Midbrain (tissue), 1 donor: Measurements from ENCODE around the gene TMEM176B.
"Not testable (repeated sequence)": the region's sequence is repeated elsewhere in the genome, so short reads cannot be mapped to it uniquely, and the experiment has no call there.

Experiments used
- DNase-seq: peaks from one replicate; lab custom pipeline; 2025; lab: John Stamatoyannopoulos, UW

Gene TMEM176B

DNA sequence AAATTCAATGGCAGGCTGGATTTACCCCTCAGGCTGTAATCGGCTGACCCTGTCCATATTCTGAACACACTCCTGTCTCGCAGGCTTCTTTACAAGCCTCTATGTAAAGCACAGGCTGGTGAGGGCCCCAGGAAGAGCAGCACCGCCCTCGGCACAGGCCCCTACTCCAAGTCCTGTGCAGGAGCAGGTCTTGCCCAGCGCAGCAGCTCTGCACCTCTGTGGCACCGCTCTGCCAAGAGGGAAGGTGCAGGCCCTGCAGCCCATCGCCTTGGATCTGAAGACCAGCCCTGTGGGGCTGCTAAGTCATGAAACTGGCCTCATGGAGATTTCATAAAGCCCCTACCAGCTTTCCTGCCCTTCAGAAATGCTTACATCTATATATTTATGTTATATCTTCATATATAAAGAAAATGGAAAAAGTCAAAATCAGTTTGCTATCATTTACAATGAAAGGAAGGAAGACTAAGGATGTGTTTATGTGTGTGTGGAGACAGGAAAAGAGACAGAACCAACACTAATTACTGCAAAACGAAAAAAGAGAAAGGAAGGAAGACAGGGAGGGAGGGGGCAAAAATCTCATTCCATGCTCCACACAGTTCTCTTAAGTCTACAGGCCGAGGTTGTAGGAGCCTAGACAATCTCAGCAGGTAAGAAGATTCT, 9.6 kb downstream of the TMEM176B start:
- no peak for DNase-seq

GRCh38 chr7:150788474-150789269, 11.5 kb downstream of the TMEM176B start:
- DNase-seq, result no peak

DNA sequence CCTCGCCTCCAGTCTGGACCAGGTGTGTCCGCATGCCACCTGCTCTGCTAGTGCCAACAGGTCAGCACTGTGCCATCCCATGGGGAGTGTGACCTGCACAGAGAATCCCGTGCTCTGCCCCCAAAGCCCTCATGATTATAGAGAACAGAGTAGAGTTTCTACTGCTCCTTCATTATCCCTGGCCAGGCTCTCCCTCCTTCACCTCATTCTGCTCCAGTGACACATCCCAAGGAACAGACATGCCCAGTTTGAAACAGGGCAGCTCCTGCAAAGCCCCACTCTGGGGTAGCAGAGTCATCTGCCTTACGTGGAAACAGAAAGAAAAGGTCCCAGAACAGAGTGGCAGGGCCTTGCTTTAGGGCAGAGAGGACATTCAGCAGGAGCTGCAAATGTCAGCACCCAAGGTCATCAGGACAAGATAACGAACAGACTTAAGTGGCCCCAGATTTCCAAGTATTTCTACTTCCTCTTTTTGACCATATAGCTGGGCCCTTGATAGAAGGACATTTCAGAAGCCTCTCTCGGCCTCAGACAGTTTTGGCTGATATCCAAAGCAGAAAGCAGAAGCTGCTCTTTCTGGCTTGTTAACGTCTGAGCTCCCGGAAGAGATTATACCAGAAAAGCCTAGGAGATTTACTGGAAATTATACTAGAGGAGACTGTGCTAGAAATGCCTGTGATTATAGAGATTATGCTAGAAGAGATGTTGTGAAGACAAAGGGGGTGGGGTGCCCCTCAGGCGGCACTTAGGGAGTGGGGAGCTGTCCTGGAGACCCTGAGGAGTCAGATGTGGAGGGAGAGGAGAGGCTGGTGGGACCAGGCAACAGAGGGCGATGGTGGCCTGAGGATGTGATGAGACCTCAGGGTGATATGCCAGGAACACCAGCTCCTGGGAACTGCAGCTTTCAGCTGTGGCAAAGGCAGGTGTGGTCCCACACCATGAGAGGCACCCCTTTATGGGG, 12.6 kb downstream of the TMEM176B start:
- DNase-seq, result peak; percentile 45

GRCh38 chr7:150784954-150785353, 15.2 kb downstream of the TMEM176B start:
- DNase-seq, result no peak

- no peak for DNase-seq
Observed at GRCh38 chr7:150784120-150784736, 15.9 kb downstream of the TMEM176B start.

DNA sequence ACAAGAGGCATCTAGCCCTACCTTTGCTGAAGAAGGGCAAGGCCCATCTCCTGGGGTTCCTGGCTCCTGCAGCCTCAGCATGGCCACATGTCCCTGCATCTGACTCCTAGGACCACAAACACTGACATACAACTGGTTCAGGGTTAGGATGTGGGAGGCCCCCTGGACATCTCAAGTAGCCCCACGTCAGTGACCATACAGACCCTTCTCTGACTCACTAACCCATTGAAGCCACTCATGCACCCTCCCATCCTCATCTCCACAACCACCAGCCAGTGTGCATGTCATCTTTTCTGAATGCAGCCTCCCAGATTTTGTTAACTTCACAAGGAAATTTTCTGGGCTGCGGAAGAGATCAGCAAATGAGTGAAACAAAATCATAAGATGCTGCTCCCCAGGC, 18.2 kb downstream of the TMEM176B start:
- no peak for DNase-seq

DNA sequence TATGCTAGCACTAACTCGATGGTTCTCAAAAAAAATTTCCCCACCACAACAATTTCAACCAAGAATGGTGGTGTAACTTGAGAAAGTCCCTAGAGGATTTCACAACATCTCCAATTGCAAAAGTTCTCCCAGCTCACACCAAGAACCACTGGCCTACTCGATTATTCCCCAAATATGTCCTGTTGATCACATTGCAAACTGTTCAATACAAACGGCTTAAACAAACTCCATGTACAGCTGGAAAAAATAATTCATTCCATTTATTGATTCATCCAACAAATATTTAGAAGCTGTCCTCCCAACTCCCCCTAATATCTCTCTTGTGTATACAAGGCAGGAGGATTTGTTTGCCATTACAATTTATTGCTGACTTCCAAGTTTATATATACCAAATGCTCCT, 19.1 kb downstream of the TMEM176B start:
- DNase-seq, result no peak

GRCh38 chr7:150780292-150780691, 19.9 kb downstream of the TMEM176B start:
- DNase-seq, result no peak

DNA sequence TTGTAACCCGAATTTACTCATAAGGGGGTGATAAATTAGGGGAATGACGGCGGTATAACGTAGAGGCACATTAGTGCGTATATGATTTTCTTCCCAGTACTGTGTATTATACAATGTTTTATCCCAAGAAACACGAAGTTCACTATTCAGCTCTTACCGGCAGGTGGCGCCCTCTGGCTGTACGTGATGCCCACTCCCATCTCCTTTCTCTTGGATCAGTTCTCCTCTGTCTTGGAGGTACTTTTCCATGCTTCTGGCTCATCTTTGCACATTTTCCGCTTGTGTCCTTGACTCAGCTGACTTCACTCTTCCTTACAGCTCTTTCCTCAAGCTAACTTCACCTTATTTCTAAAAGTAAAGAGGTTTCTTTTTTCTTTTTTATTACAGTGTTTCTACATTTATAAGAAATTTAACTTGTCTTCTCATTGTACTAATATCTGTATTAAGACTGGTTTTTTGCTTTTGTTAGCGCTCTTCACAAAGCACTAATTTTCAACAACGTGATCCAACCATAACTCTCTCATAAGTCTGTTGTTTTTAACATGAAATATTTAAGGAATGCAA, 21.3 kb downstream of the TMEM176B start:
- peak; percentile 76 for DNase-seq

DNA sequence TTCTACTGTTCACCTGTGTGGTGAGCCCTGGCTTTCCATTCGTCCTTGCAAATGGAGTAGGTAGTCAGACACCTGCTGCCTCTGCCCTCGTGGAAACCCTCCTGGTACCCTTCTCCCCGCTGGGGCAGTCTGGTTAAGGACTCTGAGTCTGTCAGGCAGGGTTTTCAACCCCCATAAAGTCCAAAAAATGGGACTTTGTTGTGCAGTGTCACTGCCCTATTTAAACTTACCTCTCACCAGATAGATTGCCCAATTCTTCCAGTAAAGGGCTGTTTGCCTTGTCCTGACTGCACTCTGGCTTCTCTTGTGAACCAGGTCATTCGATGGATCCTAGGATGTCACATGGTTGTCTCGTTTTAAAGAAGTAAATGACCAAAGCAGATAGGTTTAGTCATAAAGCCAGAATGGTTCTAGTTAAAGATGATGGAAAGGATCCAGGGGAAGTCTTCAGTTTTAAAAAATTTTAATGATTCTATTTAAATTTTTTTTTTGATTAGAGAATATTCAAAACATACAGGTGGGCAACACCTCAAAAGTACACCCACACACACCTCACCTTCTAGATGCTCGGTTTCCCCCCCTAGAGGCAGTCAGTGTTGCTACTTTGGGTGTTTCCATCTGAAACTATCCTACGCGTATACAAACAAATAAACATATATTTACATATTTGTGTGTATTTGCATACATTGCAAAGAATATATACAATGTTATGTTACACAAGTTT, 22.0 kb downstream of the TMEM176B start:
- DNase-seq, result no peak

DNA sequence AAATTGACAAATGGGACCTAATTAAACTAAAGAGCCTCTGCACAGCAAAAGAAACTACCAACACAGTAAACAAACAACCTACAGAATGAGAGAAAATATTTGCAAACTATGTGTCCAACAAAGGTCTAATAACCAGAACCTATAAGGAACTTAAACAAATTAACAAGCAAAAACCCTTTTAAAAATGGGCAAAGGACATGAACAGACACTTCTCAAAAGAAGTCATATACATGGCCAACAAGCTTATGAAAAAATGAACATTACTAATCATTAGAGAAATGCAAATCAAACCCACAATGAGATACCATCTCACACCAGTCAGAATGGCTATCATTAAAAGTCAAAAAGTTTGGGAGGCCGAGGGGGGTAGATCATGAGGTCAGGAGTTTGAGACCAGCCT, 26.0 kb downstream of the TMEM176B start:
- DNase-seq, result not testable (repeated sequence)

DNA sequence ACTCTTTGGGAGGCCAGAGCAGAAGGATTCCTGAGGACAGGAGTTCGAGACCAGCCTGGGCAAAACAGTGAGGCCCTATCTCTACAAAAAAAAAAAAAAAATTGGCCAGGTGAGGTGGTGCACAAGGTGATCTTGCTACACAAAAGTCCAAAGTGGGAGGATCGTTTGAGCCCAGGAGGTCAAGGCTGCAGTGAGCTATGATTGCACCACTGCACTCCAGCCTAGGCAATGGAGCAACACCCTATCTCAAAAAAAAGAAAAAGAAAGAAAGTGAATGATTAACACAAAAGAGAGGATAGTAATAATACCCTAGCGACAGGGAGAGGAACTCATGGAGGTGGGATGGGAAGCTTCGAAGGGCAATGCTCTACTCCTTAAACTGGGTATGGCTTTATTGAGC, 30.4 kb downstream of the TMEM176B start:
- DNase-seq, result no peak

GRCh38 chr7:150766334-150766709, 33.8 kb downstream of the TMEM176B start:
- no peak for DNase-seq

GRCh38 chr7:150759479-150759878, 40.7 kb downstream of the TMEM176B start:
- DNase-seq, result no peak

GRCh38 chr7:150756858-150757257, 43.3 kb downstream of the TMEM176B start:
- DNase-seq, result peak; percentile 20

GRCh38 chr7:150756166-150756565, 44.0 kb downstream of the TMEM176B start:
- DNase-seq, result no peak

DNA sequence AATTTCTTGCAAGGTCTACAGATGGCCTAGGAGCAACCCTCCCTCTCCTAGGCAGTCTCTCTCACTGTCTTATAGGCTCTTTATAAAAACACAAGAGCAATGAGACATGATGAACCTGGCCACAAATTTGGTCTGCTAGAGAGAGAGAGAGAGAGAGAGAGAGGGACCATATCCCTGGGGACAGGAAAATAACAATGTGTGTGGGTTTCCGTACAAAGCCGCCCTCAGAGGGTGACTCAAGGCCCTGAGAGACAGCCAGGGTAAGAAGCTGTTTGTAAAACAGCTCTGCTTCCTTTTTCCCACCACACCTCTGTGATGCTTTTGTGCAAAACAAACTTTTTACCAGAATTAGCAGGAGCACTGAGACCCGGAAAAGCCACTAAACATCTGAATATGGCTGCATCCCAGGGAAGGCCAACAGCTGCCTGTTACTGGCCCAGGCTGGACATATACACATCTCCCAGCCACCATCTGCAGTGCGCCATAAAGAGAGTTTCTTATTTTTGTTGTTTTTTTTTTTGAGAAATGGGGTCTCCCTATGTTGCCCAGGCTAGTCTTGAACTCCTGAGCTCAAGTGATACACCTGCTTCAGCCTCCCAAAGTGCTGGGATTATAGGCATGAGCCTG, 44.6 kb downstream of the TMEM176B start:
- DNase-seq, result no peak

DNA sequence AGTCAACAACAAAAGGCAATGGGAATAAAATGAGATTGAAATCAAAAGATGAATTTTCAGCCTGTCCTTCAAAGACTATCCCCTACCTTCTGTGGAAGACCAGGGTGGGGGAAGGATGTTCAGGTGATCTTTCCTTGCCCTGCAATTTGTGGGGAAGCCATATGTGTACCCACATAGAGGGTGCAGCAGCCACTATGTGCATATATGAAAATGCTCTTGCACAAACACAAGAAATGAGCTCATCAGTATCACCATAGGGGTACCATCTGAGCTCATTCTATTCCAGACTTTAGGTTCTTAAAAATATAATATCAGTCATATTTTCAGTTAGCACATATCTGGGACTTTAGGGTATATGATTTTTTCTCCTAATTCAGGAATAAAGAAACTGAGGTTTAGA, 45.2 kb downstream of the TMEM176B start:
- DNase-seq, result no peak

- DNase-seq, result peak; percentile 9
Observed at GRCh38 chr7:150753826-150754603, 46.1 kb downstream of the TMEM176B start.

- DNase-seq, result no peak
Observed at GRCh38 chr7:150753239-150753638, 46.9 kb downstream of the TMEM176B start.
